ENCODE results near the gene GPHB5. TPM values are rescaled to one million over a fixed set of nuclear protein-coding genes. Genes with fewer than 3 reads are reported as not detected.

GPHB5 gene
- total RNA-seq, 1 experiment from 2014 or later, result not detected

DNA sequence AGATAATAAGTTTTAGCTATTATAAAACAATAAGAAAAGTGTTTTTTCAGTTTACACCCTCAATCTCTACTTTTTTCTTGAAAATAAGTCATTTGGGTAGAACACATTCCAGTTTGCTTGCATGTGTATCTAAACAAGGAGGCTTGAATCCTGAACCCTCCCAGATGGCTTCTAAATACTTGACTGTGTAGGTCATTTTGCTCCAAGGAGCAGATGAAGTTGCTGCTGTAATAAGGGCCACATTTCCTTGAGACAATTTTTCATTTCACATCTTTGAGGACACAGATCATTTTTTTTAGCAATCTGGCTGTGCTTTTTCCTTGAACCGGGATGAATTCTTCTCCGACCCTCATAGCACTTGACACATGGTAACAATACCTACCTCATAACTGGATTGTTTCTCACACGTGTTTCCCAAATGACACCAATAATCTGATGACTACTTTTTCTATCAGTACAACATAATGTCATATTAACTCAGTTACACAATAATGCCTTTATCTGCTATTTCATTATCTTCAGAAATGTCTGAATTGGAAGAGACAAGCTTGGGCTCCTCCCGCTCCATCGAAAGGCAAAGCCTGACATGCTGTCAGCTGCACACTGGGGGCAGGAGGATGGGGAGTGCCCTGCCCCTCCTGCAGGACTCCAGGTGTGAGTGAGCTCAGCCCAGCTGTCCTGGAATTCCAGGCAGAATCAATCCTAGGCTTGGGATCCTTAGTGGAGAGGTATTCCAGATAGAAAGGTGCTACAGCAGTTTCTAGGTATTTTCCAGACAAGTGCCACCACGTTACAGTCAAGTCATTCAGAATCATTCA, 30.9 kb downstream of the GPHB5 start:
- H3K27me3 ChIP-seq (ENCODE audit: insufficient read depth, low read depth), result no peaks in the 10 kb centered on the region; the same call in 1 of the 2 replicates
- ChIA-PET CTCF (interaction anchor here (0.5 kb wide), 1 partner anchor 1016 kb away, joined by 4 read pairs; no protein-coding TSS in a partner anchor), POLR2A (ENCODE audit: unreplicated experiment) (no interaction called here)
- H3K27ac ChIP-seq, result no peak overlapping the region
- no peaks in the 10 kb centered on the region for H4K20me1 ChIP-seq (ENCODE audit: insufficient read depth)
- H3K79me2 ChIP-seq (ENCODE audit: low read depth), result no peaks in the 10 kb centered on the region
- no peaks in the 10 kb centered on the region for H3K9me3 ChIP-seq (ENCODE audit: insufficient read depth, low read depth)
- intact Hi-C loops (cut with micrococcal nuclease; ENCODE audit: unreplicated experiment), result no loop called here
- no peaks in the 10 kb centered on the region for H3F3A ChIP-seq (ENCODE audit: insufficient read depth, low read depth)
- no peak overlapping the region for H3K4me2 ChIP-seq
- H3K9me2 ChIP-seq (ENCODE audit: insufficient read depth), result no peaks in the 10 kb centered on the region
- H3K4me1 ChIP-seq (replicated peaks; ENCODE audit: insufficient read depth), result no peaks in the 10 kb centered on the region
- no peak overlapping the region for H3K4me3 ChIP-seq
- no peaks in the 10 kb centered on the region for H3K36me3 ChIP-seq (ENCODE audit: low read depth)
- no TSS peak for BruUV-seq (replicated peaks)
- TF ChIP-seq, protein P1, sequence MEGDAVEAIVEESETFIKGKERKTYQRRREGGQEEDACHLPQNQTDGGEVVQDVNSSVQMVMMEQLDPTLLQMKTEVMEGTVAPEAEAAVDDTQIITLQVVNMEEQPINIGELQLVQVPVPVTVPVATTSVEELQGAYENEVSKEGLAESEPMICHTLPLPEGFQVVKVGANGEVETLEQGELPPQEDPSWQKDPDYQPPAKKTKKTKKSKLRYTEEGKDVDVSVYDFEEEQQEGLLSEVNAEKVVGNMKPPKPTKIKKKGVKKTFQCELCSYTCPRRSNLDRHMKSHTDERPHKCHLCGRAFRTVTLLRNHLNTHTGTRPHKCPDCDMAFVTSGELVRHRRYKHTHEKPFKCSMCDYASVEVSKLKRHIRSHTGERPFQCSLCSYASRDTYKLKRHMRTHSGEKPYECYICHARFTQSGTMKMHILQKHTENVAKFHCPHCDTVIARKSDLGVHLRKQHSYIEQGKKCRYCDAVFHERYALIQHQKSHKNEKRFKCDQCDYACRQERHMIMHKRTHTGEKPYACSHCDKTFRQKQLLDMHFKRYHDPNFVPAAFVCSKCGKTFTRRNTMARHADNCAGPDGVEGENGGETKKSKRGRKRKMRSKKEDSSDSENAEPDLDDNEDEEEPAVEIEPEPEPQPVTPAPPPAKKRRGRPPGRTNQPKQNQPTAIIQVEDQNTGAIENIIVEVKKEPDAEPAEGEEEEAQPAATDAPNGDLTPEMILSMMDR (conservative IDR thresholded peaks at IDR 0.05), result no peak
- no peak for TF ChIP-seq EZH2 (IDR thresholded peaks at IDR 0.05; ENCODE audit: low read depth)
- no peak overlapping the region for H2AFZ ChIP-seq
- DNase-seq, result no peak

DNA sequence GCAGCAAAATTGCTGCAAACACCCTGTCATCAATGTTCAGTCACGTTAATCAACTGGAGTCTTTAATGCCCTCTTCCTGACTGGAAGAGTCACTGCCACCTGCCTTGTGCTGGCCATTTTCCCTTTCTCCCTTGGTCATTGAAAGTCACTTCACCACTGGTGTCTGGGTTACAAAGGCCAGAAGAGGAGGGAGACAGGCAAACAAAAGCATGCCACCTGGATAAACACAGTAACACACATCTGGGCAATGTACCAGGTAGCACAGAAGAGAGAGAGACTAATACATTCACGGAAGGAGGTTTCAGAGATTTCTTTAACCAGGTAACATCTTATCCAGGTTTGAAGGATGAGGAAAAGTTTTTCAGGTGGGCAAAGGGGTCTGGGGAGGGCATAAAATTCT, 32.7 kb downstream of the GPHB5 start:
- TF ChIP-seq, protein P1 (conservative IDR thresholded peaks at IDR 0.05), result no peak
- TF ChIP-seq EZH2 (IDR thresholded peaks at IDR 0.05; ENCODE audit: low read depth), result no peak
- Histone ChIP-seq H2AFZ (no peak overlapping the region), H3K4me2 (no peak overlapping the region), H3F3A (ENCODE audit: insufficient read depth, low read depth) (no peaks in the 10 kb centered on the region), H3K36me3 (ENCODE audit: low read depth) (no peaks in the 10 kb centered on the region), H3K9me2 (ENCODE audit: insufficient read depth) (no peaks in the 10 kb centered on the region), H3K4me1 (replicated peaks; ENCODE audit: insufficient read depth) (no peaks in the 10 kb centered on the region), H3K79me2 (ENCODE audit: low read depth) (no peaks in the 10 kb centered on the region), H3K27ac (no peak overlapping the region), H3K4me3 (no peak overlapping the region), H3K27me3 (ENCODE audit: insufficient read depth, low read depth) (no peaks in the 10 kb centered on the region; the same call in 1 of the 2 replicates), H4K20me1 (ENCODE audit: insufficient read depth) (no peaks in the 10 kb centered on the region), H3K9me3 (ENCODE audit: insufficient read depth, low read depth) (no peaks in the 10 kb centered on the region)
- no TSS peak for BruUV-seq (replicated peaks)
- ChIA-PET POLR2A (ENCODE audit: unreplicated experiment) (no interaction called here), CTCF (no interaction called here)
- DNase-seq, result no peak
- intact Hi-C loops (cut with micrococcal nuclease; ENCODE audit: unreplicated experiment), result no loop called here

DNA sequence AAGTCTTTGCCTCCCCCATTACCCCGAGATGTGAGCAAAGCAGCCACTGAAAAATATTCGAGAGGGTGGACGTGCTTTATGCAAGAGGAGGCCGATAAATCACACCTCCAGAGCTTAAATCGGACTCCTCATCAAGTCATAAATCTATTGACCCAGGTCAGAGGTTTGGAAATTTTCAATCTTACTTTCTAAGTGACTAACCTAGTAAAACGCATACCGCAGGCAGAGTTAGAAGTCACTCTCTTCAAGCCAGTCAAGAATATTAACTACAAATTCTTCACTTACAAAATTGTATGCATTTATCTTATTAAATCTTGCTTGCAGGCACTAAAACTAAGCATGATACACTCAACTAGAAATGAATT, 34.9 kb downstream of the GPHB5 start:
- Histone ChIP-seq H3K4me3 (no peak overlapping the region), H3K79me2 (ENCODE audit: low read depth) (no peaks in the 10 kb centered on the region), H4K20me1 (ENCODE audit: insufficient read depth) (no peaks in the 10 kb centered on the region), H3K27ac (no peak overlapping the region), H3K4me1 (replicated peaks; ENCODE audit: insufficient read depth) (no peaks in the 10 kb centered on the region), H3K4me2 (no peak overlapping the region), H3K27me3 (ENCODE audit: insufficient read depth, low read depth) (no peaks in the 10 kb centered on the region; the same call in 1 of the 2 replicates), H3F3A (ENCODE audit: insufficient read depth, low read depth) (no peaks in the 10 kb centered on the region), H3K36me3 (ENCODE audit: low read depth) (no peaks in the 10 kb centered on the region), H2AFZ (no peak overlapping the region), H3K9me3 (ENCODE audit: insufficient read depth, low read depth) (no peaks in the 10 kb centered on the region), H3K9me2 (ENCODE audit: insufficient read depth) (no peaks in the 10 kb centered on the region)
- no peak for DNase-seq
- CTCF ChIA-PET, result no interaction called here
- TF ChIP-seq EZH2 (IDR thresholded peaks at IDR 0.05; ENCODE audit: low read depth), result no peak
- TF ChIP-seq, protein P1 (conservative IDR thresholded peaks at IDR 0.05), result no peak
- POLR2A ChIA-PET (ENCODE audit: unreplicated experiment), result no interaction called here
- BruUV-seq (replicated peaks), result no TSS peak
- intact Hi-C loops (cut with micrococcal nuclease; ENCODE audit: unreplicated experiment), result no loop called here
